Esophagus muscularis mucosa (tissue), 3 donors: ENCODE results near the gene ZDHHC21.

ENCODE experiments used
- CTCF ChIP-seq, 3 experiments: fragments of 200-600 bp in 2 of 3; fragments of 450-650 bp in 1 of 3; sonication (generic) in 2 of 3; IDR thresholded peaks; one replicate each; pipeline ENCODE4 v1.5.1; 2017 to 2019; ENCODE audit warnings: antibody characterized with exemption in 3 of 3, mild to moderate bottlenecking in 2 of 3, moderate library complexity in 1 of 3
- POLR2AphosphoS5 ChIP-seq, 2 donors: sonication (generic); formaldehyde crosslinking; IDR thresholded peaks; one replicate each; pipeline ENCODE4 v1.6.1; 2017; ENCODE audit warnings: antibody characterized with exemption in 2 of 2

GRCh38 chr9:14645648-14646047 is 47.6 kb downstream of the ZDHHC21 start:
- no peak for TF ChIP-seq CTCF (IDR thresholded peaks at IDR 0.05)
- TF ChIP-seq POLR2AphosphoS5 (IDR thresholded peaks at IDR 0.05) = no peak
